GM18867 (cell line): ENCODE results near the gene KDM7A.
"Not testable (repeated sequence)": the region's sequence is repeated elsewhere in the genome, so short reads cannot be mapped to it uniquely, and the experiment has no call there.

Experiments
- ATAC-seq: cut with Tn5 transposase; IDR thresholded peaks from one replicate; pipeline ENCODE4 v1.9.1; 2021; ENCODE audit warnings: mild to moderate bottlenecking, moderate library complexity; ENCODE audit not compliant: unreplicated experiment

The KDM7A gene

GRCh38 chr7:140160308-140160707 lies 16.5 kb downstream of the KDM7A start:
- ATAC-seq, result no peak

GRCh38 chr7:140159497-140159896 lies 17.3 kb downstream of the KDM7A start:
- ATAC-seq, result no peak

DNA sequence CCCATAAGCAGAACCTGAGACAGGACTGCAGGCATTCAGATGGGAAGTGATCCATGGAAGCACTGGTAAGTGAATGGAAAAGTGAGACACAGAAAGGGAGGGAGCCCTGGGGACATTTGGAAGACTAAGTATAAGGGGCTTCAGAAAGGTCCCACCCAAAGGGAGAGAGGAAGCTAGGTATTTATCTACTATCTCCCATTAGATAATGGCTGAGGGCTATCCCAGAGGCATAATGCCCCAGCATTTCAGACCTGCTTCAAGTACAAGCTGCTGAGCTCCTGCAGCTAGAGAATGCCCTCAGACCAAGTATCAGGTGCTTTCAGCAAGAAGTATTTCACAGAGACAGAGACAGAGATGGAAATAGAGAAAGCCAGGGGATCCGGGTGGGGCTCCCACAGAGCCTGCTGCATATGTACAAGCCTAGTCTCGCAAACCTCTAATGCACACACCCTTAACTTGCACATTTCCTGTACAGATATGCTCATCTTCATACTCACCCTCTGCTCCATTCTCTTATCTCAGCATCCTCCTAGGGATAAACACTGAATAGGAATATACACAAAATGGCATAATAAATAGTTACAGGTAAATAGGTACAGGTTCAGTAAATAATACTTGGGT lies 20.2 kb downstream of the KDM7A start:
- ATAC-seq, result no peak

GRCh38 chr7:140155428-140155827 lies 21.4 kb downstream of the KDM7A start:
- no peak for ATAC-seq

DNA sequence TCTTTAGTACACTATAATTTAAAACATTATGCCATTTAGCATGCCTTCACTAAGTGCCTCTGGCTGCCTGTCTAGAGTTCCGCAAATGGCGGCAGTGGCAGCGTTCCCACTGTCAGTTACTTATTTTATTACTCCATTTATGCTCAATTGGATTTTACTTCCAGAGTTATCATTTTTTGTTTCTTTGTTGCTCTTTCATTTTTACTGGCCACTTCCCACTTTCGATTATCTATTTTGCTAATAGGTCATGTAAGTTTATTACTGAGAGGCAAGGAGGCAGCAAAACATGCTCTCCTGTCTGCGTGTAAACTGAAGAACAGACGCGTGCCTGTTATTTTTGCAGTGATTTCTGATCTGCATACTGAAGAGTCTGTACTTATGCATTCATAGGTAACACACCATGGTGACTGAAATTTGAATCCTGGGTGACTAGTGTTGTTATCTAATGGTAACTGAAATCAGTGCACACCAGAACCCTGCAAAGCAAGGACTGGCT lies 23.1 kb downstream of the KDM7A start:
- no peak for ATAC-seq

GRCh38 chr7:140146574-140146973 lies 30.2 kb downstream of the KDM7A start:
- ATAC-seq, result no peak

- ATAC-seq, result no peak
Measured at GRCh38 chr7:140145709-140146108, 31.1 kb downstream of the KDM7A start.

- ATAC-seq, result no peak
Measured at GRCh38 chr7:140144821-140145220, 32.0 kb downstream of the KDM7A start.

GRCh38 chr7:140143997-140144396 lies 32.8 kb downstream of the KDM7A start:
- no peak for ATAC-seq

DNA sequence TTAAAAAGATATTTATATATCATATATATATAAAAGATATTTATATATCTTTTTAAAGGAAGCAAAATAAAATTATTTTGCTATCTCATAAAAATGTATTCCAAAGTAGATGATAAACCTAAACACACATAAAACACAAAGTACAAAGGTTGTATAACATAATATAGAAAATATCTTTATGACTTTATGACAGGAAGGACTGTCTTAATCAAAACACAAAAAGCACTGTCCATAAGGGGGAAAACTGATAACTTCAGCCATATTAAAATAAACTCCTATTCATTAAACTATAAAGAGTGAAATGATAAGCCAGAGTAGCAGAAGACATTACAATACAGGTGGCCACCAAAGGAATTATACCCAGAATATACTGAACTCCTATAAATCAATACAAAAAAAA lies 34.8 kb downstream of the KDM7A start:
- ATAC-seq, result no peak

- ATAC-seq, result no peak
Measured at GRCh38 chr7:140141256-140141655, 35.5 kb downstream of the KDM7A start.

DNA sequence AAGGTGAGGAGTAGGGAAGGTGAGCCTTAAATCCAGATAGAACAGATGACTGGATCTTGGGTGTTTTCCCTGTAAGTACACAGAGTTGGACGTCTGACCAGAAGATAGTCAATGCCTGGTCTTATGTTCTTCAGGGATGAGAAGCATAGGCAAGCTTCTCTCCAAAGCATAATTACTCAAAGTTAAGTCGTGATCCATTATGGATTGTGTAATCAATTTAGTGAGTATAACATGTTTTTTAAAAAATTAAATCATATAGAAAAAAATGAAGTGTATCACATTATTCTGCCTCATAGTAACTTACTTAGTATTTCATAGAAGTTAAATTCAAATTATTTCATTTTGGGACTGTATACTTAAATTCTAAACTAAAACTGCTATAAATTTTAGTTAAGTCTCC lies 39.7 kb downstream of the KDM7A start:
- no peak for ATAC-seq

DNA sequence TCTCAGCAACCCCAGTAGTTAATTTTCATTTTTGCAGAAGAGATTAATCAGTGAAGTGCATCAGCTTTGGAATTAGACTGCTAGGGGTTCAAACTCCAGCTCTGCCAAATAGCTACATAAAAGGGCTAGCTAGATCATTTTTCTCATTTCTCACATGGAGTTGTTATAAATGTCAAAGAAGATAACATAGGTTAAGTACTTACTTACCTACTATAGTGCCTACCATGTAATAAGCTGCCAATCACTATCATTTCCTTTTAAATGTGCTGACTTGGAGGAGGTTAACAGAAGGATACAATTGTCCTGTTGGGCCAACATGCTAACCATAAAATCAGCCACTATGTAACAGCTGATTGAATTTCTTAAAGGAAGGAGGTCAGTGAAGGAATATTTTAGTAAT lies 40.7 kb downstream of the KDM7A start:
- ATAC-seq, result no peak

DNA sequence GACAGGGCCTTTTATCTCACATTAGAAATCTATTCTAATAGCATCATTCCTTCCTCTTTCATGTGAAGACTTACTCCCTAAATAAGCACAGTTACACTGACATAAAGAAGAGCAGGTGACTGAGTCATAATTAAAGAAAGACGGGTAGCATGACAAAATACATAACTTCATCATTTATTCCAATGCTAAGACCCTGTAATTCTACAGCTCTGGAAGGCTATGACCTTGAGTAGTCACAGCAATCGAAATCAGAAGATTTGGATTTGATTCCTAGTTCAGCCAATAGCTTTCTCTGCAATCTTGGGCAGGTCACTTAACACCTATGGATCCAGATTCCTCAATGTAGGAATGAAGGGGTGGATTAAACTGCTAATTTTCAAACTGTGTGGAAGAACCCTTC lies 42.7 kb downstream of the KDM7A start:
- no peak for ATAC-seq

GRCh38 chr7:140127360-140128127 lies 49.2 kb downstream of the KDM7A start:
- ATAC-seq, result no peak

DNA sequence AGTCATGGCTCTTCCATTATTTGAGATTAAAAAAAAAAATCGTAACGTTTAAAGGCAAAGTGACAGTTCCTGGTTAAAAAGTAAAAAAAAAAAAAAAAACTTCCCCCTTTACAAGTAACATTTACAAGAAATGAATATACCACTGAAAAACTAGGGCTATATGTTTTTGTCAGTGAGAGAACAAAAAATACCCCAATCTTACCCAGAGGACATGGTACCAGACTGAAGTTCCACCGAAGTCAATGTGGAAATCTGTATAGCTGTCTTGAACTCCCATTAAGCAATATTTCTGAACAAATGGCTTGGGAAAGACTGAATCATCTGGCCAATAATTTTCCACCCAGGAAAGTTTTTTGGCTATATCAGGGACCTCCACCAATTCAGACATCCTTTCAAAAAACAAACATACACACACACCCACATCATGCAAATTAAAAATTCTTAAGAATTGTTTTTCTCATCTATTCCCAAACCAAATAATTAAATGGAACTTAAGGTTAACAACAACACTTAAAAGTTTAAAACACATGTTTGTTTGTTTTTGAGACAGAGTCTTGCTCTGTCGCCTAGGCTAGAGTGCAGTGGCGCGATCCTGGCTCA lies 50.2 kb downstream of the KDM7A start:
- no peak for ATAC-seq

DNA sequence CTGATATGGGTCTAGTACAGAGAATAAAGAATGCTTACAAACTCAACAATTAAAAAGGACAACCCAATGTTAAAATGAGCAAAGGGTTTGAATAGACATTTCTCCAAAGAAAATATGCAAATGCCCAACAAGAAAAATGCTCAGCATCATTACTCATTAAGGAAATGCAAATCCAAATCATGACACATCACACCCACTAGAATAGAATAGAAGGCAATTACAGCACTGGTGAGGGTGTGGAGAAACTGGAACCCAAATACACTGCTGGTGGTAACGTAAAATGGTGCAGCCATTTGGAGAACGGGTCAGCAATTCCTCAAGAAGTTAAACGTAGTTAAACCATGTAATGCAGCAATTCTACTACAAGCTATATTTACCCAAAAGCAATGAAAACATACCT lies 53.8 kb downstream of the KDM7A start:
- no peak for ATAC-seq

- ATAC-seq, result no peak
Measured at GRCh38 chr7:140121326-140121725, 55.5 kb downstream of the KDM7A start.

DNA sequence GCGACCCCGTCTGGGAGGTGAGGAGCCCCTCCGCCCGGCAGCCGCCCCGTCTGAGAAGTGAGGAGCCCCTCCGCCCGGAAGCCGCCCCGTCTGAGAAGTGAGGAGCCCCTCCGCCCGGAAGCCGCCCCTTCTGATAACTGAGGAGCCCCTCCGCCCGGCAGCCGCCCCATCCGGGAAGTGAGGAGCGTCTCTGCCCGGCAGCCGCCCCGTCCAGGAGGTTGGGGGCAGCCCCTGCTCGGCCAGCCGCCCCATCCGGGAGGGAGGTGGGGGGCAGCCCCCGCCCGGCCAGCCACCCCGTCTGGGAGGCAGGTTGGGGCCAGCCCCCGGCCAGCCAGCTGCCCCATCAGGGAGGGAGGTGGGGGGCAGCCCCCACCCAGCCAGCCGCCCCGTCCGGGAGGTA lies 62.0 kb downstream of the KDM7A start:
- not testable (repeated sequence) for ATAC-seq

DNA sequence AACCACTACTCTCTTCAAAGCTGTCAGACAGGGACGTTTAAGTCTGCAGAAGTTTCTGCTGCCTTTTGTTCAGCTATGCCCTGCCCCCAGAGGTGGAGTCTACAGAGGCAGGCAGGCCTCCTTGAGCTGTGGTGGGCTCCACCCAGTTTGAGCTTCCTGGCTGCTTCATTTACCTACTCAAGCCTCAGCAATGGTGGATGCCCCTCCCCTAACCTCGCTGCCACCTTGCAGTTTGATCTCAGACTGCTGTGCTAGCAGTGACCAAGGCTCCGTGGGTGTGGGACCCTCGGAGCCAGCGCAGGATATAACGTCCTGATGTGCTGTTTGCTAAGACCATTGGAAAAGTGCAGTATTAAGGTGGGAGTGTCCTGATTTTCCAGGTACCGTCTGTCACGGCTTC lies 68.0 kb downstream of the KDM7A start:
- not testable (repeated sequence) for ATAC-seq

GRCh38 chr7:140096459-140096858 lies 80.3 kb downstream of the KDM7A start:
- no peak for ATAC-seq

DNA sequence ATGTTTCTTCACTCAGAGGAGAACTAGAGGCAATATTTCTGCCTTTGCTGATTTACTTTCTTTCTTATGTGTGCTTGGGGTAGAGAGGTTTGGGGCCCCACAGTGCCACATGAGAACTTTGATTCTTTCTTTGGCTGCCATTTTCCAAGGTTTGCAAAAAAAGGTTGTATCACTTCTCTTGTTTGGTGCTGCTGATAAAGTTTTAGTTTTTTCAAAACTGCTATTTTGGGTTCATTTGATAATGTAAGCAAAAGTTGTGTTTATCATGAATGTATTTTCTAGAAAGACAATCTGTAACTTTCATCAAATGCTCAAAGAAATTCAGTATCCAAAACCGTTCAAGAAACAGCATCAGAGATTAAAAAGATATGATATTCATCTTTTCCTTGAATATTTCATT lies 83.4 kb downstream of the KDM7A start:
- no peak for ATAC-seq
